Trophoblast cell (in vitro differentiated cells and primary cell): Measurements from ENCODE around the gene ARHGAP9.

Source experiments
- DNase-seq, 2 donors: peaks; one replicate each; pipeline ENCODE4 v3.0.0-alpha.2; 2016
- H2AFZ ChIP-seq: 2 replicates; pipeline ENCODE4 v1.6.1; 2013; ENCODE audit warnings: low read length, moderate library complexity, mild to moderate bottlenecking; ENCODE audit not compliant: insufficient read depth, poor library complexity
- H2AK5ac ChIP-seq: 2 replicates; pipeline ENCODE4 v1.6.1; 2013; ENCODE audit warnings: mild to moderate bottlenecking, low read length
- H2BK120ac ChIP-seq: 2 replicates; pipeline ENCODE4 v1.6.1; 2013; ENCODE audit warnings: low read length, mild to moderate bottlenecking, moderate library complexity; ENCODE audit not compliant: insufficient read depth, poor library complexity
- H2BK12ac ChIP-seq: 2 replicates; pipeline ENCODE4 v1.6.1; 2013; ENCODE audit warnings: mild to moderate bottlenecking, low read length, moderate library complexity
- H2BK5ac ChIP-seq: 2 replicates; pipeline ENCODE4 v1.6.1; 2013; ENCODE audit warnings: low read length, low read depth, moderate library complexity, mild to moderate bottlenecking; ENCODE audit not compliant: poor library complexity
- H3K14ac ChIP-seq: 2 replicates; pipeline ENCODE4 v1.6.1; 2013; ENCODE audit warnings: mild to moderate bottlenecking, low read length
- H3K18ac ChIP-seq: 2 replicates; pipeline ENCODE4 v1.6.1; 2013; ENCODE audit warnings: mild to moderate bottlenecking, low read length
- H3K23ac ChIP-seq: 2 replicates; pipeline ENCODE4 v1.6.1; 2013; ENCODE audit warnings: low read length
- H3K27ac ChIP-seq: 2 replicates; pipeline ENCODE4 v1.5.1; 2013; ENCODE audit warnings: low read depth, mild to moderate bottlenecking, inconsistent platforms, low read length, moderate library complexity
- H3K27me3 ChIP-seq: 2 replicates; pipeline ENCODE4 v1.6.1; 2013; ENCODE audit warnings: inconsistent platforms, mild to moderate bottlenecking, low read length, moderate library complexity; ENCODE audit not compliant: insufficient read depth
- H3K36me3 ChIP-seq, 2 experiments: 1 replicate in 1 of 2; 2 replicates in 1 of 2; pipeline ENCODE4 v1.6.1; 2013; ENCODE audit warnings: low read length in 2 of 2, mild to moderate bottlenecking in 2 of 2, moderate library complexity in 1 of 2; ENCODE audit not compliant: insufficient read depth in 2 of 2, control insufficient read depth in 1 of 2
- H3K4ac ChIP-seq: 2 replicates; pipeline ENCODE4 v1.6.1; 2013; ENCODE audit warnings: low read depth, mild to moderate bottlenecking, low read length, moderate library complexity
- H3K4me1 ChIP-seq, 2 experiments: 1 replicate in 1 of 2; 2 replicates in 1 of 2; pipeline ENCODE4 v1.6.1; 2013; ENCODE audit warnings: low read length in 2 of 2, mild to moderate bottlenecking in 2 of 2, moderate library complexity in 1 of 2; ENCODE audit not compliant: insufficient read depth in 2 of 2, control insufficient read depth in 1 of 2
- H3K4me2 ChIP-seq: 2 replicates; pipeline ENCODE4 v1.6.1; 2013; ENCODE audit warnings: inconsistent platforms, mild to moderate bottlenecking, low read length, moderate library complexity
- H3K4me3 ChIP-seq: 2 replicates; pipeline ENCODE4 v1.5.1; 2013; ENCODE audit warnings: mild to moderate bottlenecking, low read depth, low read length, inconsistent platforms
- H3K79me1 ChIP-seq: one replicate; pipeline ENCODE4 v1.6.1; 2013; ENCODE audit warnings: low read length
- H3K79me2 ChIP-seq: 2 replicates; pipeline ENCODE4 v1.6.1; 2013; ENCODE audit warnings: low read length, mild to moderate bottlenecking; ENCODE audit not compliant: control insufficient read depth, insufficient read depth, poor library complexity
- H3K9ac ChIP-seq: 2 replicates; pipeline ENCODE4 v1.6.1; 2013; ENCODE audit warnings: mild to moderate bottlenecking, low read length
- H3K9me3 ChIP-seq: 2 replicates; pipeline ENCODE4 v1.6.1; 2013; ENCODE audit warnings: low read depth, mild to moderate bottlenecking, control low read depth, inconsistent platforms, low read length; ENCODE audit not compliant: insufficient read depth
- H4K12ac ChIP-seq: 2 replicates; pipeline ENCODE4 v1.6.1; 2013; ENCODE audit warnings: low read depth, mild to moderate bottlenecking, low read length, moderate library complexity
- H4K8ac ChIP-seq: 2 replicates; pipeline ENCODE4 v1.6.1; 2013; ENCODE audit warnings: low read depth, mild to moderate bottlenecking, low read length, moderate library complexity
- H4K91ac ChIP-seq: one replicate; pipeline ENCODE4 v1.6.1; 2013; ENCODE audit warnings: low read depth, mild to moderate bottlenecking, low read length, moderate library complexity
- WGBS: extraction: QIAGEN DNeasy Blood & Tissue Kit; methylation state at CpG from one replicate; pipeline ENCODE4 v1.1.7; 2013; ENCODE audit warnings: missing lambda C conversion rate; ENCODE audit not compliant: insufficient read length, insufficient coverage; ENCODE audit errors: extremely low coverage; 5-methylcytosine and 5-hydroxymethylcytosine counted together

ARHGAP9 gene

DNA sequence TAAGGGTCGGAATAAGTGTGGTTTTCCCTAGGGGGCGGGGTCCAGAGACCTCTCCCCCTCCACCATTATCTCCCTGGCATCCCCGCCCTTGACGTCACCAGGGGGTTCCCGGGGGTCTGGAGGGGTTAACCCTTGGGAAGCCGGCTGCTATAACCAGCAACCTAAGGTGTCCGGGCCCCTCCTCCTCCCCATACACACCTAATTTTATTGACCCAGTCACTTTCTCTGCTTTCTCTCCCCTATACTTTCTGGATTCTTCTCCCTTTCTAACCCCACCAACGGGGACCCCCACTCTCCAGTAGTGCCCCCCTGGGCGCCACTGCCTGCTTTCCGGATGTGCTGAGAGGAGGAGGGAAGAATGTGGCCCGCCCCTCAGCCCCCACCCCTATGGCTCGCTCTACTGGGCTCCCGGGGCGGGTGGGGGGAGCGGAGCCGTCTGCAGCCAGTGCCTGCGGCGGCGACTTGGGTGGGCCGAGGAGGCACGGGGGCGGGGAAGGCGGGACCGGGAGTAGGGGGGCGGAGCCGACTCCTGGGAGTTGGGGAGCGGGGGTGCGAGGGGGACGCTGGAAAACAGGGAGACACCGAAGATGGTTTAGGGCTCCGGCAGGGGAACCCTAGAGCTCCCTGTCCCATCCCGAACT, 18.3 kb downstream of the ARHGAP9 start:
- Histone ChIP-seq H3K79me1 (peaks cover 8% of the 10 kb centered on the region), H3K14ac (no peak overlapping the region), H4K12ac (no peak overlapping the region), H3K4me1 (peaks cover 6 to 8% of the 10 kb centered on the region in 2 experiments), H2BK120ac (peak overlapping the region; percentile 66), H4K91ac (peak overlapping the region; percentile 57), H3K9ac (no peak overlapping the region), H3K4me3 (peak overlapping the region; percentile 64), H3K4me2 (peak overlapping the region; percentile 81), H3K18ac (no peak overlapping the region), H4K8ac (peak overlapping the region; percentile 56), H2AK5ac (no peak overlapping the region), H3K27me3 (no peaks in the 10 kb centered on the region), H3K27ac (no peak overlapping the region), H3K9me3 (no peaks in the 10 kb centered on the region), H2BK5ac (no peak overlapping the region), H3K4ac (no peak overlapping the region), H3K36me3 (no peaks in the 10 kb centered on the region), H2AFZ (peak overlapping the region; percentile 57), H3K79me2 (no peaks in the 10 kb centered on the region), H3K23ac (no peak overlapping the region), H2BK12ac (no peak overlapping the region)
- no CpG with 5 or more reads among the region's 32 CpGs for WGBS
- peak; percentile 38 for DNase-seq

GRCh38 chr12:57460841-57461275, 18.8 kb downstream of the ARHGAP9 start:
- H3K27ac ChIP-seq, result no peak overlapping the region
- H2BK5ac ChIP-seq, result no peak overlapping the region
- no peak overlapping the region for H4K12ac ChIP-seq
- no peak for DNase-seq
- no peak overlapping the region for H4K8ac ChIP-seq
- no peak overlapping the region for H3K18ac ChIP-seq
- H3K9me3 ChIP-seq, result no peaks in the 10 kb centered on the region
- H3K23ac ChIP-seq, result no peak overlapping the region
- H2BK120ac ChIP-seq, result no peak overlapping the region
- H3K79me2 ChIP-seq, result no peaks in the 10 kb centered on the region
- H3K14ac ChIP-seq, result no peak overlapping the region
- no peak overlapping the region for H2AK5ac ChIP-seq
- no CpG with 5 or more reads among the region's 19 CpGs for WGBS
- no peak overlapping the region for H4K91ac ChIP-seq
- no peak overlapping the region for H2AFZ ChIP-seq
- H3K79me1 ChIP-seq, result peaks cover 8% of the 10 kb centered on the region
- H3K4me1 ChIP-seq, result peaks cover 6 to 8% of the 10 kb centered on the region in 2 experiments
- H3K36me3 ChIP-seq, result no peaks in the 10 kb centered on the region
- H3K4ac ChIP-seq, result no peak overlapping the region
- H3K4me3 ChIP-seq, result peak overlapping the region; percentile 60
- H3K27me3 ChIP-seq, result no peaks in the 10 kb centered on the region
- peak overlapping the region; percentile 81 for H3K4me2 ChIP-seq
- peak overlapping the region; percentile 15 for H3K9ac ChIP-seq
- H2BK12ac ChIP-seq, result no peak overlapping the region

GRCh38 chr12:57460468-57460784, 19.2 kb downstream of the ARHGAP9 start:
- Histone ChIP-seq H3K23ac (no peak overlapping the region), H2BK12ac (no peak overlapping the region), H3K9ac (no peak overlapping the region), H3K79me1 (peaks cover 8% of the 10 kb centered on the region), H4K12ac (no peak overlapping the region), H4K91ac (no peak overlapping the region), H2BK120ac (no peak overlapping the region), H3K14ac (no peak overlapping the region), H4K8ac (no peak overlapping the region), H2AK5ac (no peak overlapping the region), H3K27ac (no peak overlapping the region), H3K9me3 (no peaks in the 10 kb centered on the region), H3K79me2 (no peaks in the 10 kb centered on the region), H3K4me3 (no peak overlapping the region), H3K4me1 (peaks cover 6 to 8% of the 10 kb centered on the region in 2 experiments), H3K4me2 (peak overlapping the region; percentile 81), H3K27me3 (no peaks in the 10 kb centered on the region), H3K18ac (no peak overlapping the region), H3K4ac (no peak overlapping the region), H2BK5ac (no peak overlapping the region), H3K36me3 (no peaks in the 10 kb centered on the region), H2AFZ (no peak overlapping the region)
- WGBS, result no CpG with 5 or more reads among the region's 6 CpGs
- no peak for DNase-seq

GRCh38 chr12:57459750-57460467, 19.8 kb downstream of the ARHGAP9 start, which contains the start of gene GLI1:
TSS of gene GLI1 (plus strand) at chr12:57459785. CDS start at chr12:57463692, 3,907 bp downstream.
- peak within 1 kb of the TSS; percentile 75 for H4K91ac ChIP-seq
- H3K27ac ChIP-seq, result no peak within 1 kb of the TSS
- WGBS, result no CpG with 5 or more reads among the region's 36 CpGs
- peaks cover 6 to 8% of the 10 kb centered on the region in 2 experiments for H3K4me1 ChIP-seq
- H3K18ac ChIP-seq, result no peak within 1 kb of the TSS
- peak within 1 kb of the TSS; percentile 74 for H3K4me3 ChIP-seq
- no peaks in the 10 kb centered on the region for H3K9me3 ChIP-seq
- H2BK120ac ChIP-seq, result peak within 1 kb of the TSS; percentile 43
- H2BK5ac ChIP-seq, result peak within 1 kb of the TSS; percentile 14
- no peaks in the 10 kb centered on the region for H3K36me3 ChIP-seq
- peak within 1 kb of the TSS; percentile 97 for H3K4me2 ChIP-seq
- no peaks in the 10 kb centered on the region for H3K27me3 ChIP-seq
- H3K79me2 ChIP-seq, result no peaks in the 10 kb centered on the region
- H4K12ac ChIP-seq, result peak within 1 kb of the TSS; percentile 39
- peak within 1 kb of the TSS; percentile 33 for H4K8ac ChIP-seq
- peak within 1 kb of the TSS; percentile 57 for H2AFZ ChIP-seq
- H3K79me1 ChIP-seq, result peaks cover 8% of the 10 kb centered on the region
- H3K4ac ChIP-seq, result no peak within 1 kb of the TSS
- no peak within 1 kb of the TSS for H2AK5ac ChIP-seq
- peak within 1 kb of the TSS; percentile 16 for H3K9ac ChIP-seq
- DNase-seq, result no peak
- peak within 1 kb of the TSS; percentile 29 for H3K14ac ChIP-seq
- no peak within 1 kb of the TSS for H2BK12ac ChIP-seq
- H3K23ac ChIP-seq, result no peak within 1 kb of the TSS
